Heart right ventricle (tissue), 16 donors: ENCODE data around the gene REXO4. TPM values are rescaled to one million over a fixed set of nuclear protein-coding genes. Genes with fewer than 3 reads are reported as not detected.

Experiments used
- ATAC-seq, 8 donors: fragments of 200-7000 bp; cut with Tn5 transposase; one replicate each; pipeline ENCODE4 v1.9.1; 2020; ENCODE audit warnings: mild to moderate bottlenecking in 8 of 8, moderate library complexity in 8 of 8, moderate number of reproducible peaks in 1 of 8
- DNase-seq, 2 donors: peaks; one replicate each; pipeline ENCODE4 v3.0.0-alpha.2; 2020
- H3K27ac ChIP-seq, 10 donors: fragments of 200-600 bp; sonication (generic) in 2 of 10; one replicate each; pipeline versions ENCODE4 v1.5.0 to v1.8.0; 2020 to 2022; ENCODE audit warnings: mild to moderate bottlenecking in 3 of 10
- H3K27me3 ChIP-seq, 7 donors: fragments of 200-600 bp; one replicate each; pipeline ENCODE4 v1.8.0; 2021 to 2022; ENCODE audit warnings: mild to moderate bottlenecking in 2 of 7
- H3K36me3 ChIP-seq, 9 donors: fragments of 200-600 bp; sonication (generic) in 1 of 9; one replicate each; pipeline versions ENCODE4 v1.5.0 to v1.8.0; 2020 to 2022; ENCODE audit warnings: mild to moderate bottlenecking in 2 of 9
- H3K4me1 ChIP-seq, 9 donors: fragments of 200-600 bp; sonication (generic) in 1 of 9; one replicate each; pipeline versions ENCODE4 v1.5.0 to v1.8.0; 2020 to 2022; ENCODE audit warnings: mild to moderate bottlenecking in 4 of 9
- H3K4me3 ChIP-seq, 10 donors: fragments of 200-600 bp; sonication (generic) in 2 of 10; one replicate each; pipeline versions ENCODE4 v1.5.0 to v1.8.0; 2020 to 2022; ENCODE audit warnings: mild to moderate bottlenecking in 7 of 10, moderate library complexity in 2 of 10
- H3K9me3 ChIP-seq, 11 donors: fragments of 200-600 bp in 10 of 11; sonication (generic) in 2 of 11; one replicate each; pipeline versions ENCODE4 v1.5.0 to v1.8.0; 2013 to 2022; ENCODE audit warnings: mild to moderate bottlenecking in 2 of 11, control low read depth in 1 of 11, moderate library complexity in 1 of 11
- CTCF ChIP-seq, 9 donors: fragments of 200-600 bp; sonication (generic) in 2 of 9; IDR thresholded peaks; one replicate each; pipeline versions ENCODE4 v1.5.0 to v1.8.0; 2021 to 2022; ENCODE audit warnings: antibody characterized with exemption in 9 of 9, mild to moderate bottlenecking in 5 of 9, moderate library complexity in 1 of 9
- WGBS, 2 donors: extraction: QIAGEN DNeasy Blood & Tissue Kit; methylation state at CpG; one replicate each; pipeline ENCODE4 v1.1.7; 2013; ENCODE audit warnings: inconsistent platforms in 1 of 2; 5-methylcytosine and 5-hydroxymethylcytosine counted together
- intact Hi-C, 10 donors: fragments of 100-400 bp; cut with DNase I; formaldehyde crosslinking; loops; one replicate each; pipeline versions ENCODE4 v1.11.1 to v1.14.2; 2022
- polyA plus RNA-seq, 2 donors: library from polyadenylated mRNA; stranded (reverse); fragments of 200-250 nt; gene quantifications; one replicate each; pipeline ENCODE4 v1.2.3, GENCODE V29; 2013
- total RNA-seq, 10 donors: library from RNA; stranded (reverse); fragmentation: NEBNext Ultra II Directional in 3 of 10; extraction: Animal tissue kit (Norgen Biotek cat#: 25700) in 3 of 10; gene quantifications; one replicate each; pipeline versions ENCODE4 v1.2.1 to v1.2.4, GENCODE V29; 2021 to 2023
- donor health status: Arrhythmogenic right ventricular cardiomyopathy.
- donor health status: ischemic (EF 13 %, LVEDD 7.1; RV severe dilation, severe dysfunction).
- donor health status: healthy with polysubstance abuse.
- donor health status: DM: no; HTN: yes; CAD: no.
- donor health status: DM: no; HTN: no; CAD: no.
- donor health status: ischemic (EF 25% LVEDD 6.9; RV normal size, moderate dysfunction).
- donor health status: ischemic (EF 25% LVEDD 5.7; RV mildly dilated, moderate dysfunction).
- donor health status: healthy.
- donor health status: DM: yes; HTN: yes; CAD: no.
- donor health status: Ischemic cardiomyopathy.
- donor health status: ischemic (EF 35%, LVEDD 5.7; RV mildly dilated, moderate dysfunction).
- donor health status: nonischemic (EF 11% LVEDD 7.7; RV severe dilation, severe dysfunction).
- donor health status: DM: yes; HTN: yes; CAD: no.
- donor health status: PGD.
- donor health status: ischemic (EF 29% LVEDD 5.4; RV normal size, mild dysfunction).
- donor health status: nonischemic (EF 23%, LVEDD 6.1; RV moderate dilation, normal function).

The REXO4 gene
- total and polyA plus RNA-seq, 12 donors, result 9.3 to 20.8 (median 11.4) TPM

GRCh38 chr9:133441571-133441970, 23.8 kb upstream of the REXO4 start:
- no peak for TF ChIP-seq CTCF (IDR thresholded peaks at IDR 0.05)
- no peaks in the 10 kb centered on the region for H3K27me3 ChIP-seq
- H3K9me3 ChIP-seq, result no peaks in the 10 kb centered on the region
- no peak overlapping the region for H3K4me3 ChIP-seq
- intact Hi-C loops, result no loop called here
- no peak overlapping the region for H3K27ac ChIP-seq
- no peak for DNase-seq
- no peaks in the 10 kb centered on the region for H3K36me3 ChIP-seq
- no peak for ATAC-seq
- no peaks in the 10 kb centered on the region for H3K4me1 ChIP-seq
- WGBS, 2 donors, result 47 to 67% methylated on average over 5 of the region's 5 CpGs

- H3K9me3 ChIP-seq, result no peaks in the 10 kb centered on the region
- no peaks in the 10 kb centered on the region for H3K27me3 ChIP-seq
- no peak for DNase-seq
- H3K4me1 ChIP-seq, result no peaks in the 10 kb centered on the region
- no peak overlapping the region for H3K4me3 ChIP-seq
- no peak for TF ChIP-seq CTCF (IDR thresholded peaks at IDR 0.05)
- no peak overlapping the region for H3K27ac ChIP-seq
- H3K36me3 ChIP-seq, result no peaks in the 10 kb centered on the region
- 87 to 93% methylated on average over 12 of the region's 12 CpGs for WGBS, 2 donors
- intact Hi-C loops, result no loop called here
- no peak for ATAC-seq
Measured at GRCh38 chr9:133440874-133441273, 23.1 kb upstream of the REXO4 start.

GRCh38 chr9:133439337-133439736, 21.5 kb upstream of the REXO4 start:
- no peak for DNase-seq

GRCh38 chr9:133437753-133438531, 20.1 kb upstream of the REXO4 start:
- Histone ChIP-seq H3K36me3 (no peaks in the 10 kb centered on the region), H3K27me3 (no peaks in the 10 kb centered on the region), H3K9me3 (no peaks in the 10 kb centered on the region), H3K4me3 (no peak overlapping the region), H3K4me1 (no peaks in the 10 kb centered on the region), H3K27ac (no peak overlapping the region)
- WGBS, 2 donors, result 93 to 95% methylated on average over 20 of the region's 20 CpGs
- DNase-seq (no peak), ATAC-seq (no peak)
- intact Hi-C loops, result no loop called here
- no peak for TF ChIP-seq CTCF (IDR thresholded peaks at IDR 0.05)

More at GRCh38 chr9:133439337-133439736, 21.5 kb upstream of the REXO4 start:
- Histone ChIP-seq H3K27ac (no peak overlapping the region), H3K36me3 (no peaks in the 10 kb centered on the region), H3K9me3 (no peaks in the 10 kb centered on the region), H3K4me1 (no peaks in the 10 kb centered on the region), H3K4me3 (no peak overlapping the region), H3K27me3 (no peaks in the 10 kb centered on the region)
- TF ChIP-seq CTCF (IDR thresholded peaks at IDR 0.05), result no peak
- no peak for ATAC-seq
- WGBS, 2 donors, result 67 to 84% methylated on average over 4 of the region's 4 CpGs
- intact Hi-C loops, result no loop called here
